K562 (cell line): ENCODE data around the gene DNAJB11. TPM values are rescaled to one million over a fixed set of nuclear protein-coding genes. Genes with fewer than 3 reads are reported as not detected.

Source experiments
- BACH1 ChIP-seq: fragments of 200-800 bp; sonication (Bioruptor generic); IDR thresholded peaks from 2 replicates; pipeline ENCODE4 v1.6.1; 2016; ENCODE audit warnings: missing genetic modification characterization, missing compliant biosample characterization
- E2F1 ChIP-seq: sonication (generic); formaldehyde crosslinking; IDR thresholded peaks from 2 replicates; pipeline ENCODE4 v1.8.1; 2023; ENCODE audit warnings: mild to moderate bottlenecking, missing genetic modification reagents, moderate library complexity
- ETV5 ChIP-seq: sonication (generic); formaldehyde crosslinking; IDR thresholded peaks from 2 replicates; pipeline ENCODE4 v1.4.0; 2020; ENCODE audit warnings: low read depth, mild to moderate bottlenecking, missing genetic modification reagents
- GABPB2 ChIP-seq: fragments of 250-450 bp; sonication (Bioruptor Pico); conservative IDR thresholded peaks from 2 replicates; pipeline ENCODE4 v1.5.1; 2021; ENCODE audit warnings: mild to moderate bottlenecking
- MAZ ChIP-seq, 2 experiments: fragments of 450-650 bp in 1 of 2; sonication (generic) in 1 of 2; formaldehyde crosslinking; IDR thresholded peaks in 1 of 2; conservative IDR thresholded peaks in 1 of 2; 2 replicates each; pipeline versions ENCODE4 v1.4.0 to v1.5.0; 2020; ENCODE audit warnings: mild to moderate bottlenecking in 1 of 2, missing genetic modification reagents in 1 of 2
- MEF2A ChIP-seq: IDR thresholded peaks from 2 replicates; pipeline ENCODE4 v1.6.1; 2011; ENCODE audit warnings: low read depth, mild to moderate bottlenecking, low read length, moderate library complexity; ENCODE audit not compliant: control insufficient read depth
- MXD1 ChIP-seq: fragments of 250-450 bp; sonication (Bioruptor Pico); IDR thresholded peaks from 2 replicates; pipeline ENCODE4 v1.8.0; 2021; ENCODE audit warnings: borderline replicate concordance, mild to moderate bottlenecking, moderate library complexity; ENCODE audit not compliant: poor library complexity, severe bottlenecking
- NRF1 ChIP-seq, 2 experiments: fragments of 450-650 bp; IDR thresholded peaks in 1 of 2; conservative IDR thresholded peaks in 1 of 2; 2 replicates each; pipeline ENCODE4 v1.6.1; 2014; ENCODE audit warnings: mild to moderate bottlenecking in 2 of 2
- OTX1 ChIP-seq: fragments of 450-650 bp; formaldehyde crosslinking; IDR thresholded peaks from 2 replicates; pipeline ENCODE4 v1.4.0; 2022; ENCODE audit warnings: mild to moderate bottlenecking
- PHB ChIP-seq: fragments of 250-450 bp; sonication (Bioruptor Pico); IDR thresholded peaks from 2 replicates; pipeline ENCODE4 v1.5.0; 2021
- PHTF2 ChIP-seq: fragments of 250-450 bp; sonication (Bioruptor Pico); IDR thresholded peaks from 2 replicates; pipeline ENCODE4 v1.5.0; 2021; ENCODE audit warnings: mild to moderate bottlenecking
- RAD21 ChIP-seq, 2 experiments: fragments of 250-450 bp in 1 of 2; fragments of 450-650 bp in 1 of 2; sonication (Bioruptor Pico) in 1 of 2; formaldehyde crosslinking in 1 of 2; IDR thresholded peaks in 1 of 2; conservative IDR thresholded peaks in 1 of 2; 2 replicates each; pipeline versions ENCODE4 v1.4.0 to v1.8.0; 2020 to 2022; ENCODE audit warnings: mild to moderate bottlenecking in 2 of 2, moderate library complexity in 1 of 2
- SMARCE1 ChIP-seq: fragments of 450-650 bp; IDR thresholded peaks from 2 replicates; pipeline ENCODE4 v1.7.1; 2016; ENCODE audit warnings: mild to moderate bottlenecking
- SOX6 ChIP-seq: fragments of 450-650 bp; IDR thresholded peaks from 2 replicates; pipeline ENCODE4 v1.6.1; 2014; ENCODE audit warnings: mild to moderate bottlenecking
- SRSF7 ChIP-seq: fragments of 200-400 bp; formaldehyde crosslinking; optimal IDR thresholded peaks from 2 replicates; pipeline ENCODE3; 2017; ENCODE audit warnings: mild to moderate bottlenecking, low read depth, low read length
- ZNF609 ChIP-seq: sonication (generic); formaldehyde crosslinking; IDR thresholded peaks from 2 replicates; pipeline ENCODE4 v1.8.1; 2023; ENCODE audit warnings: missing genetic modification reagents, mild to moderate bottlenecking, borderline replicate concordance
- polyA plus RNA-seq, 8 experiments: library from polyadenylated mRNA; depleted of rRNA in 4 of 8; stranded (reverse) in 5 of 8; unstranded in 3 of 8; fragments of >200 nt; fragmentation: Nextera tagmentation in 2 of 8; fragmentation: Illumina TruSeq in 1 of 8; extraction: Ambion mirVana in 2 of 8; extraction: Trizol in 1 of 8; gene quantifications; 2 replicates each; pipeline versions ENCODE4 v1.2.1 to v1.2.3, GENCODE V29; 2011 to 2014; ENCODE audit warnings: inconsistent platforms in 1 of 8, missing spikeins in 1 of 8
- total RNA-seq, 7 experiments: library from RNA; depleted of rRNA in 6 of 7; stranded (reverse); fragments of >200 nt in 6 of 7; fragmentation: Illumina TruSeq in 2 of 7; extraction: Trizol in 2 of 7; gene quantifications; 2 replicates each; pipeline versions ENCODE4 v1.2.1 to v1.2.3, GENCODE V29; 2011 to 2021; ENCODE audit warnings: low replicate concordance in 1 of 7
- TF ChIP-seq, protein P1 (sequence below): fragments of 450-650 bp; IDR thresholded peaks from 2 replicates; pipeline ENCODE4 v1.6.1; 2016
- TF ChIP-seq, protein P2 (sequence below): sonication (generic); formaldehyde crosslinking; IDR thresholded peaks from 2 replicates; pipeline ENCODE4 v1.8.0; 2022; ENCODE audit warnings: mild to moderate bottlenecking, low read depth, missing genetic modification reagents

Gene DNAJB11
- total and polyA plus RNA-seq, 9 of the 15 experiments (the other 6 are each of a cell fraction or from before 2014, with no cell fraction given): 14.8 to 74.7 (median 63.8) TPM

DNA sequence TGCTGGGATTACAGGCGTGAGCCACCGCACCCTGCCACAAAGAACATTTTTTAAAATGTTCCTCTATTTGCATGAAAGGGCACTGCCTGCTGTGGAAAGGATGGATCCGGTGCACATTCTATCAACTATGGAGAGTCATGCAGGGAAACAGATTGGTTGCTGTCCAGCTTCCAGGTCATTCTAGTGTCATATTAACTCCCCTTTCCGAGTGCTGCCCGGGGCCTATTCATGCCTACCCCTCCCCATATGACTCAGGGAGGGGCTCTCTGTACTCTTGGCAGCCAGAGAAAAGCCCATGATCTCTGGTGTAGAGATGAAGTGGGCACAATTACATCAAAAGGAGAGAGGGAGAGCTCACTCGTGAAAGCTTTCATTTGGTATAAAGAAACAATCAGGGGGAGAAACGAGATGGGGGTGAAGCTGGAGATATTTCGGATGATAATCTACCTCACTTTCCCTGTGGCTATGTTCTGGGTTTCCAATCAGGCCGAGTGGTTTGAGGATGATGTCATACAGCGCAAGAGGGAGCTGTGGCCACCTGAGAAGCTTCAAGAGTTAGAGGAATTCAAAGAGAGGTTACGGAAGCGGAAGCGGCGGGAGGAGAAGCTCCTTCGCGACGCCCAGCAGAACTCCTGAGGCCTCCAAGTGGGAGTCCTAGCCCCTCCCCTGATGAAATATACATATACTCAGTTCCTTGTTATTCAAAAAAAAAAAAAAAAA, 26.2 kb downstream of the DNAJB11 start (continued):
- TF ChIP-seq OTX1 (CRISPR knock-in tag) (no peak), MXD1 (CRISPR knock-in tag) (no peak), PHB (no peak), RAD21 (CRISPR knock-in tag; conservative IDR thresholded peaks at IDR 0.05 in 1 of 2, IDR thresholded peaks at IDR 0.05 in 1 of 2) (peak in 1 of 2 experiments; percentile 3; a peak in 1 of 4 replicates), SRSF7 (no peak), PHTF2 (CRISPR knock-in tag) (no peak), MEF2A (no peak), SMARCE1 (no peak; the same call in 1 of the 2 replicates), E2F1 (CRISPR knock-in tag) (no peak), BACH1 (tag) (no peak), ETV5 (CRISPR knock-in tag) (no peak), SOX6 (peak; percentile 45; the same call in 1 of the 2 replicates), GABPB2 (CRISPR knock-in tag) (no peak), MAZ (CRISPR knock-in tag; conservative IDR thresholded peaks at IDR 0.05 in 1 of 2, IDR thresholded peaks at IDR 0.05 in 1 of 2) (peak; percentile 13 to 44; a peak in 2 of 4 replicates), ZNF609 (CRISPR knock-in tag) (no peak), NRF1 (conservative IDR thresholded peaks at IDR 0.05 in 1 of 2, IDR thresholded peaks at IDR 0.05 in 1 of 2) (peak in 1 of 2 experiments; percentile 38; a peak in 2 of 4 replicates)
- TF ChIP-seq, protein P1, sequence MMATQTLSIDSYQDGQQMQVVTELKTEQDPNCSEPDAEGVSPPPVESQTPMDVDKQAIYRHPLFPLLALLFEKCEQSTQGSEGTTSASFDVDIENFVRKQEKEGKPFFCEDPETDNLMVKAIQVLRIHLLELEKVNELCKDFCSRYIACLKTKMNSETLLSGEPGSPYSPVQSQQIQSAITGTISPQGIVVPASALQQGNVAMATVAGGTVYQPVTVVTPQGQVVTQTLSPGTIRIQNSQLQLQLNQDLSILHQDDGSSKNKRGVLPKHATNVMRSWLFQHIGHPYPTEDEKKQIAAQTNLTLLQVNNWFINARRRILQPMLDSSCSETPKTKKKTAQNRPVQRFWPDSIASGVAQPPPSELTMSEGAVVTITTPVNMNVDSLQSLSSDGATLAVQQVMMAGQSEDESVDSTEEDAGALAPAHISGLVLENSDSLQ: no peak
- TF ChIP-seq, protein P2, sequence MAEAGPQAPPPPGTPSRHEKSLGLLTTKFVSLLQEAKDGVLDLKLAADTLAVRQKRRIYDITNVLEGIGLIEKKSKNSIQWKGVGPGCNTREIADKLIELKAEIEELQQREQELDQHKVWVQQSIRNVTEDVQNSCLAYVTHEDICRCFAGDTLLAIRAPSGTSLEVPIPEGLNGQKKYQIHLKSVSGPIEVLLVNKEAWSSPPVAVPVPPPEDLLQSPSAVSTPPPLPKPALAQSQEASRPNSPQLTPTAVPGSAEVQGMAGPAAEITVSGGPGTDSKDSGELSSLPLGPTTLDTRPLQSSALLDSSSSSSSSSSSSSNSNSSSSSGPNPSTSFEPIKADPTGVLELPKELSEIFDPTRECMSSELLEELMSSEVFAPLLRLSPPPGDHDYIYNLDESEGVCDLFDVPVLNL (CRISPR knock-in tag): no peak
